Measurements from ENCODE around the gene IL20RA. TPM values are rescaled to one million over a fixed set of nuclear protein-coding genes. Genes with fewer than 3 reads are reported as not detected.
A peak's percentile ranks its signal among the peaks of the same experiment; 100 is the strongest.

The IL20RA gene
- total and polyA plus RNA-seq, 2 of the 8 experiments (the other 6 are each of a cell fraction or from before 2014, with no cell fraction given): 1.3 to 1.7 TPM

DNA sequence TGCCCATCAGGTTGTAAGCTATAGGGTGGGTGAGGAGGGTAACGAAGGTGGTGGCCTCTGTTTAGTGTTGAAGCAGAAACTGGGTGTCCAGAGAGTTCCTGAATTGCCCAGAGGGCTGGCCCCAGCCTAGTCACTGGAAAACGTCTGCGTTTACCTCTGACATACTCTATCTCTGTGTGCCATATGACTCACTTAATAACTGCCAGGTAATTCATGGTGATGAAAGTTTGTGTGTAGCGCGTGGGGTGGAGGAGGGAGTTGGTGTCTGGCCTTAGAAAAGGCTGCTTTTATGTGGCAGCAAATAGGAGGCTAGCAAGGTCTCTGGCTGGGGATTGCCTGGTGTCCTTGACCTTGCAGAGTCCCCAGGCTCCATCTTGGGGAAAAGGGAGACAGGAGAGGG, 75.3 kb downstream of the IL20RA start:
- no peak for TF ChIP-seq SP4 (IDR thresholded peaks at IDR 0.05; ENCODE audit: low read length)
- TF ChIP-seq TCF12 (IDR thresholded peaks at IDR 0.05; ENCODE audit: low read depth, low read length): no peak
- TF ChIP-seq, protein P1, sequence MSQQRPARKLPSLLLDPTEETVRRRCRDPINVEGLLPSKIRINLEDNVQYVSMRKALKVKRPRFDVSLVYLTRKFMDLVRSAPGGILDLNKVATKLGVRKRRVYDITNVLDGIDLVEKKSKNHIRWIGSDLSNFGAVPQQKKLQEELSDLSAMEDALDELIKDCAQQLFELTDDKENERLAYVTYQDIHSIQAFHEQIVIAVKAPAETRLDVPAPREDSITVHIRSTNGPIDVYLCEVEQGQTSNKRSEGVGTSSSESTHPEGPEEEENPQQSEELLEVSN (IDR thresholded peaks at IDR 0.05): no peak
- no peak for TF ChIP-seq CTBP2 (IDR thresholded peaks at IDR 0.05; ENCODE audit: borderline replicate concordance, insufficient read depth, insufficient read length, low read length)
- no peaks in the 10 kb centered on the region for H3K36me3 ChIP-seq (ENCODE audit: control insufficient read depth in 2 of 4, insufficient read depth in 4 of 4, low read length in 3 of 4)
- H3K14ac ChIP-seq (ENCODE audit: insufficient read length): no peak overlapping the region
- no peak overlapping the region for H2AK5ac ChIP-seq (ENCODE audit: low read depth, low read length)
- FAIRE-seq (no peak), DNase-seq (ENCODE audit: low read depth in 1 of 2, low spot score in 2 of 2) (no peak)
- H2BK15ac ChIP-seq (ENCODE audit: low read length): no peak overlapping the region; the same call in 1 of the 2 replicates
- POLR2A ChIA-PET (ENCODE audit: partially characterized antibody): no interaction called here
- H2BK20ac ChIP-seq (ENCODE audit: low read length): 0 out of 2 replicates have a peak overlapping the region, but pooled peaks have one; percentile 21
- H3K9ac ChIP-seq (replicated peaks in 1 of 4; ENCODE audit: extremely low read depth in 1 of 4, low read depth in 3 of 4, low read length in 3 of 4): no peak overlapping the region
- no peaks in the 10 kb centered on the region for H3K23me2 ChIP-seq (ENCODE audit: low read depth, low read length)
- H3K9me3 ChIP-seq (ENCODE audit: insufficient read depth in 2 of 2, low read depth in 1 of 2, low read length in 1 of 2): no peaks in the 10 kb centered on the region
- H3K4ac ChIP-seq (replicated peaks; ENCODE audit: insufficient read length, low read depth, low read length): no peak overlapping the region
- H3K4me3 ChIP-seq (ENCODE audit: extremely low read depth in 1 of 4, insufficient read depth in 2 of 4, low read depth in 3 of 4, low read length in 4 of 4): no peak overlapping the region
- H4K91ac ChIP-seq (replicated peaks; ENCODE audit: insufficient read length, low read length): no peak overlapping the region
- H3K79me2 ChIP-seq (ENCODE audit: control insufficient read depth in 1 of 2, insufficient read depth in 2 of 2, low read length in 2 of 2): no peaks in the 10 kb centered on the region
- H3K4me1 ChIP-seq (replicated peaks in 1 of 4; ENCODE audit: control insufficient read depth in 3 of 4, insufficient read depth in 4 of 4, low read length in 3 of 4): no peaks in the 10 kb centered on the region
- no peak overlapping the region for H3K4me2 ChIP-seq (ENCODE audit: insufficient read depth in 1 of 2, low read depth in 2 of 2, low read length in 2 of 2)
- H3K18ac ChIP-seq (ENCODE audit: extremely low read depth, low read length): no peak overlapping the region
- no peak overlapping the region for H4K5ac ChIP-seq (ENCODE audit: insufficient read length, low read depth, low read length)
- H3K56ac ChIP-seq (replicated peaks; ENCODE audit: insufficient read length, low read depth, low read length): no peak overlapping the region
- no peak overlapping the region for H4K8ac ChIP-seq (ENCODE audit: extremely low read depth, insufficient read depth, low read length)
- H2BK120ac ChIP-seq (replicated peaks; ENCODE audit: low read depth, low read length): no peak overlapping the region
- H4K20me1 ChIP-seq (replicated peaks in 1 of 2; ENCODE audit: control insufficient read depth in 1 of 2, insufficient read depth in 2 of 2, low read length in 2 of 2): no peaks in the 10 kb centered on the region
- H2BK12ac ChIP-seq (ENCODE audit: low read depth, low read length): peak overlapping the region; percentile 33; the same call in 1 of the 2 replicates
- H2BK5ac ChIP-seq (ENCODE audit: low read depth, low read length): no peak overlapping the region
- WGBS, 2 experiments (ENCODE audit: extremely low coverage in 1 of 2, insufficient coverage in 1 of 2, insufficient read length in 1 of 2, insufficient replicate concordance in 2 of 2, low coverage in 1 of 2, low lambda C conversion rate in 2 of 2, missing lambda C conversion rate in 1 of 2): 95% methylated on average over 5 of the region's 5 CpGs; no CpG with 5 or more reads in 1 of the 2 experiments
- no peak overlapping the region for H3K27ac ChIP-seq (ENCODE audit: low read depth, low read length)
- CTCF ChIA-PET (ENCODE audit: partially characterized antibody): interaction anchor here (0.6 to 5.9 kb wide), 13 partner anchors 10 to 382 kb away, joined by 3 to 69 read pairs (median 5); no protein-coding TSS in a partner anchor
- no peaks in the 10 kb centered on the region for H3K27me3 ChIP-seq (replicated peaks in 1 of 4; ENCODE audit: control insufficient read depth in 3 of 4, extremely low read depth in 1 of 4, insufficient read depth in 3 of 4, low read length in 3 of 4)
- no peak overlapping the region for H3K23ac ChIP-seq (ENCODE audit: insufficient read length)
- no peaks in the 10 kb centered on the region for H3K79me1 ChIP-seq (ENCODE audit: low read depth, low read length)
- H2AFZ ChIP-seq (ENCODE audit: low read length): peak overlapping the region; percentile 43; the same call in 1 of the 2 replicates
